ENCODE data around the gene LSM3.

The LSM3 gene

GRCh38 chr3:14243782-14244181 is 65.2 kb downstream of the LSM3 start:
- DNase-seq: no peak

- DNase-seq: no peak
Measured at GRCh38 chr3:14244521-14245247, 66.1 kb downstream of the LSM3 start.

GRCh38 chr3:14245248-14245639 is 66.6 kb downstream of the LSM3 start:
- DNase-seq: no peak

- no peak for DNase-seq
Measured at GRCh38 chr3:14245822-14246221, 67.2 kb downstream of the LSM3 start.

GRCh38 chr3:14246414-14246813 is 67.8 kb downstream of the LSM3 start:
- no peak for DNase-seq

GRCh38 chr3:14248477-14248848 is 69.8 kb downstream of the LSM3 start:
- no peak for DNase-seq

- DNase-seq: no peak
Measured at GRCh38 chr3:14248849-14249523, 70.4 kb downstream of the LSM3 start.

Measured in NCI-H1417 treated with DMSO at 0.1 percent for 48 hours (cell line).